Mucosa of gallbladder (tissue), 1 donor: ENCODE data around the gene PPAN. TPM values are rescaled to one million over a fixed set of nuclear protein-coding genes. Genes with fewer than 3 reads are reported as not detected.

Experiments used
- DNase-seq: peaks from one replicate; pipeline ENCODE4 v3.0.0-alpha.2; 2020; ENCODE audit warnings: low spot score
- total RNA-seq: library from RNA; stranded (reverse); gene quantifications from one replicate; pipeline ENCODE4 v1.2.1, GENCODE V29; 2021
- donor health status: DM: no; HTN: no; CAD: no.

PPAN gene
- total RNA-seq, 1 donor from 2014 or later, result 35.0 TPM

GRCh38 chr19:10113592-10113963 lies 7.4 kb downstream of the PPAN start:
- no peak for DNase-seq

DNA sequence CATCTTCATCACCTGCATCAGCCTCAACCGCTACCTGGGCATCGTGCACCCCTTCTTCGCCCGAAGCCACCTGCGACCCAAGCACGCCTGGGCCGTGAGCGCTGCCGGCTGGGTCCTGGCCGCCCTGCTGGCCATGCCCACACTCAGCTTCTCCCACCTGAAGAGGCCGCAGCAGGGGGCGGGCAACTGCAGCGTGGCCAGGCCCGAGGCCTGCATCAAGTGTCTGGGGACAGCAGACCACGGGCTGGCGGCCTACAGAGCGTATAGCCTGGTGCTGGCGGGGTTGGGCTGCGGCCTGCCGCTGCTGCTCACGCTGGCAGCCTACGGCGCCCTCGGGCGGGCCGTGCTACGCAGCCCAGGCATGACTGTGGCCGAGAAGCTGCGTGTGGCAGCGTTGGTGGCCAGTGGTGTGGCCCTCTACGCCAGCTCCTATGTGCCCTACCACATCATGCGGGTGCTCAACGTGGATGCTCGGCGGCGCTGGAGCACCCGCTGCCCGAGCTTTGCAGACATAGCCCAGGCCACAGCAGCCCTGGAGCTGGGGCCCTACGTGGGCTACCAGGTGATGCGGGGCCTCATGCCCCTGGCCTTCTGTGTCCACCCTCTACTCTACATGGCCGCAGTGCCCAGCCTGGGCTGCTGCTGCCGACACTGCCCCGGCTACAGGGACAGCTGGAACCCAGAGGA lies 7.9 kb downstream of the PPAN start:
- DNase-seq, result no peak

DNA sequence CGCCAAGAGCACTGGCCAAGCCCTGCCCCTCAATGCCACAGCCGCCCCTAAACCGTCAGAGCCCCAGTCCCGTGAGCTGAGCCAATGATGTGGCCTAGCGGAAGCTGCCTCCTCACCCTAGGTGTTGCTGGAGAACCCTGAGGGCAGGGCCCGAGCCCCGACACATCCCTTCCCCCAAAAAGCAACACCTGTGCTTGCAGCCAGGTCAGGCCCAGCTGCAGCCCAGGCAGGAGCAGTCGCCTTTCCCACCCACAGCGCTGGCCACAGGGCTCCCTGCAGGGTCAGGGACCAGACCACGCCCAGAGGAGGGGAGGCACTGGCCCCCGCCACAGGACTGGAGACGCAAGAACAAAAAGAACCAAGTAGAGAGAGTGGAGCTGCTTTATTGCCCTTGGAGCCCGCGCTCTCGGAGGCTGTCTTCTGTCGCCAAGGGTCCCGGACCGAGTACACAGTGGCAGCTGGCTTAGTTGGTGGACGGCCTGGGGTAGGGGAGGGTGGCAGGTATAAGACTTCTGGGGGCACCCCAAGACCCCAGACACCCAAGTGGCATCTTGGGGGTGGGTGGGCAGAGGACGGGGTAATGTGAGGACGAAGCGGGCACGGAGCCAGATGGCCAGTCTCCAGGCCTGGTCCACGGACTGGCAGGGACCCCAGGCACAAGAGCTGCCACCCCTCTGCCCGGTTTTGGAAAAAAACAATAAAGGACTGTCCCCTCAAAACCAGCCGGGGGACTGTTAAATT lies 8.7 kb downstream of the PPAN start:
- no peak for DNase-seq

GRCh38 chr19:10115392-10116084 lies 9.4 kb downstream of the PPAN start:
- DNase-seq, result no peak

DNA sequence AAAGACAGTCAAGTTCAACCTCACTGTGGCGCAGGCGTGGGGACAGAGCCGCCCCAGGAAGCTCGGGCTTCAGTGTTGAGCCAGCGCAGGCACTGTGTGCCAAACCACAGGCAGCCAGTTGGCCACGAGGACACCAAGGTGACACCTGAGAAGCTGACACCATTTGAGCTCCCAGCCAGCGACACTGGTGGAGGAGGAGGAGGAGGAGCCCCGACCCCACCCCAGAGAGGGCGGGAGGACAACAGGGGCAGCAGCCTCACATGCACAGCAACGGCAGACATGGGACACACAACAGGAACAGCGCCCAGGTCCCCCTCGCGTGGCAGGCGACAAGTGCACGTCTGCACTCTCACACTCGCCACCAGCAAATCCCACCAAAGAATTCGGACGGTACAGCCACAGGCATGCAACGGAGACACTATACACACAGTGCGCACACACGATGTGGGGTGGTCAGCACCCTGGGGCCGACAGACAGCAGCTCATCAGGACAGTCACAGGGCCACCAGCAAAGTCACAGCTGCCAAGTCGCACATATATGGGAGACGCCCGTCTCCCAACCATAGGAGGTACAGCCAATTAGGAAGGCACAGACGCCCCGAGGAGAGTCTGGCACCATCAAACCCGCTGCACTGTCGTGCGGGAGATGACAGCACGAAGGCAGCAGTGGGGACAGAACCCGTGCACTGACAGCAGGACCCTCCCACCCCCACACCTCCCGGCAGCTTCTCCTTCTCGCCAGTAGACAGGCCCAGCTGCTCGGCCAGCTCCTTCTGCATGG lies 10.1 kb downstream of the PPAN start:
- no peak for DNase-seq

GRCh38 chr19:10116866-10117616 lies 10.9 kb downstream of the PPAN start:
- DNase-seq, result no peak

DNA sequence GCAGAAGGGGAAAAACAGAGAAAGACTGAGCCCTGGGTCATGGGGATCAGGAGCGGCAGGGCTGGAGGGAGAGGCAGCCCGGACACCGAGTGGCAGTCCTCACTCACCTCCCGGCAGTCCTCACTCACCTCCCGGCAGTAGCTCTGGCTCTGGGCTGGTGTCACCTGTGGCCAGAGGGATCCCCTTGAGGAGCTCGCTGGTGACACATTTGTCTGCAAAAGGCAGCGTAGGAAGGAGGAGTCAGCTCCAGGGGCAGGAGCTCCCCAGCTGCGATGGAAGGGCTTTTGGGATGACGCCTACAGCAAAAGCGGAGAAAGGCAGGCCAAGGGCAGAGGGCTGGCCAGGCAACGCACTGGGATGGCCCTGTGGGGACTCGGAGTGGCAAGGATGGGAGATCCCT lies 12.8 kb downstream of the PPAN start:
- DNase-seq, result no peak

GRCh38 chr19:10120538-10121189 lies 14.5 kb downstream of the PPAN start:
- DNase-seq, result no peak

DNA sequence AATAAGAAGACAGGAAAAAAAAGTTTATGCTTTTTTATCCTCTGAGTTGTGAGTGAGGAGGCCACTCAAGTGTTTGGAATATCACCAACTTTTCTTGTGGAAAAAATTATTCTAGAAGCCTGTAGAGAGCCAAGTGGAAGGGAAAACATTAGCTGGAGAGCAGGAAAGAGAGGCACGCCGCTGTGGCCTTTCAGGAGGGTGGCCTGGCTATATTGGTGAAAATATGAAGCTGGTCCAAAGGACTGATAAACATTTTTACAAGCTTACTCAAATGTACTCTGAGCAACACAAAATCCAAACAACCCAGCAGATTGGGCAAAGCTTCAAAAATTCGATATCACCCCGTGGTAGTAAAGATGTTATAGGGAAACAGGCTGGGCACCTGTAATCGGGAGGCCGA lies 15.9 kb downstream of the PPAN start:
- no peak for DNase-seq

DNA sequence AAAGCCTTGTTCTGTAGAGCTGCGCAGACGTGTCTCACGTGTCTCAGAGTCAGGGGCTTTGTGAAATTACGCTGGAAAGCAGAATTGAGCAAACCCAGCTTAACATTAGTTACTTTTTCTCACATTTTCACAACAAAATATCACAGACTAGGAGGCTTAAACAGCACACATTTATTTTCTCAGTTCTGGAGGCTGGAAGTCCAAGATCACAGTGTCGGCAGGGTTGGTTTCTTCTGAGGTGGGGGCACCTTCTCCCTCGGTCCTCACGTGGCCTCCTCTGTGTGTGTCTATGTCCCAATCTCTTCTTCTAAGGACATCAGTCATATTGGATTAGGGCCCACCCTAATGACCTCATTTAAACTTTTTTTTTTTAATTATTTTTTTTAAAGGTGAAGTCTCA lies 18.3 kb downstream of the PPAN start:
- DNase-seq, result no peak

DNA sequence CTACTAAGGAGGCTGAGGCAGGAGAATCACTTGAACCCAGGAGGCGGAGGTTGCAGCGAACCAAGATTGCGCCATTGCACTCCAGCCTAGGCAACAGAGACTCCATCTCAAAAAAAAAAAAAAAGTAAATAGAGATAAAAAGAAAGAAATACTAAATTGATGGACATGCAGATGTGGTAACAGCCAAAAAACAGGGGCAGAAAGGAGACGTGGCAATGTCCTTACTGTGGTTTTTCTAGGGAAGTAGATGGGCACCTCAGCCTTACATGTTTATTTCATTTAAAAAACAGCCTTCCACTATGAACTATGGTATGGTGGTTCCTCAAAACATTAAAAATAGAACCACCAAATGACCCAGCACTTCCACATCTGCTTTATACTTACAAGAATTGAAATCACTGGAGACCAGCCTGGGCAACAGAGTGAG lies 20.1 kb downstream of the PPAN start:
- DNase-seq, result no peak

GRCh38 chr19:10132905-10133304 lies 26.7 kb downstream of the PPAN start:
- no peak for DNase-seq

DNA sequence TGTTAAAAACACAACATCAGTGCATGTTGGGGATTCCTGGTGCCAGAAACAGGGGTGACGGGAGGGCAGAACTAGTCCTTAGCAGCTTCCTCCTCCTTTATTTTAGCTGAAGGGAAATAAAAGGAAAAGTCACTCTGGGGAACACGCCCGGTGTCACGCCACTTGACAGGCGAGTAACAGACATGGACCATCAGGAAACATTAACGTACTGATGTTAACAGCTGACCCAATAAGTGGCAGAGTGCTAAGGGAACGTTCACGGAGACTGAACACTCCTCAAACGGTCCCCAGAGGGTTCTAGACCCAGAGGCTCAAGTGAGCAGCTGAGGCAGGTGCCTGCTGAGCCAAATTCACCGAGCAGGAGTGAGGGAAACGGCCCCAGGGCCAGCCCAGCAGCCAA lies 27.4 kb downstream of the PPAN start:
- DNase-seq, result no peak

DNA sequence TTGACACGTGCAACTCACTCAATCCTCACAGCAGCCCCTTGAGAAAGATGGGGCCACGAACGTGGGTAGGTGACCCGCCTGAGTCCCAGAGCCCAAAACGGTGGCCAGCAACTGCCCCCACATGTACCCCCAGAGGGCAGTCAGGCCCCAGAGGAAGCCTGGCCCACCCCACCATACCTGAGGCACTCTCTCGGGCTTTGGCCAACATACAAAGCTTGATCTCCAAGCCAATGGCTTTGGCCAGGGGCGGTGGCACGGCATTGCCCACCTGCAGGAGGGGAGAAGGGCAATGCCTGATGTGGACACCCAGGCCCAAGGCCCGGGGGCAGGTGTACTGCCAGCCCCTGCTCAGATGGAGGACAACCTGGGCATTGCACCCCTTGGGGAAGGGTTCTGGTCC lies 27.9 kb downstream of the PPAN start:
- DNase-seq, result no peak

- DNase-seq, result no peak
These were observed 29.6 kb downstream of the PPAN start for GRCh38 chr19:10135551-10136334.

- no peak for DNase-seq
These were observed 30.8 kb downstream of the PPAN start for GRCh38 chr19:10136936-10137335.

GRCh38 chr19:10137751-10138682 lies 31.9 kb downstream of the PPAN start:
- DNase-seq, result no peak

GRCh38 chr19:10138879-10139795 lies 33.0 kb downstream of the PPAN start:
- no peak for DNase-seq
